WERI-Rb-1 (cell line): ENCODE measurements around the gene TKFC.

Source experiments
- DNase-seq: peaks from one replicate; pipeline ENCODE4 v3.0.0-alpha.2; 2020
- H3K27ac ChIP-seq: fragments of 250-450 bp; sonication (Bioruptor Pico); 2 replicates; pipeline ENCODE4 v1.5.1; 2020; ENCODE audit warnings: mild to moderate bottlenecking, moderate library complexity
- H3K27me3 ChIP-seq: fragments of 250-450 bp; sonication (Bioruptor Pico); 2 replicates; pipeline ENCODE4 v1.5.1; 2021; ENCODE audit warnings: mild to moderate bottlenecking, low read depth, moderate library complexity; ENCODE audit not compliant: insufficient read depth, severe bottlenecking
- H3K36me3 ChIP-seq: fragments of 250-450 bp; sonication (Bioruptor Pico); 2 replicates; pipeline ENCODE4 v1.5.1; 2020; ENCODE audit warnings: mild to moderate bottlenecking, moderate library complexity
- H3K4me3 ChIP-seq: 2 replicates; pipeline ENCODE4 v1.5.1; 2011; ENCODE audit warnings: low read depth, mild to moderate bottlenecking, control low read depth, low read length
- H3K9me3 ChIP-seq: fragments of 250-450 bp; sonication (Bioruptor Pico); 2 replicates; pipeline ENCODE4 v1.5.1; 2021; ENCODE audit warnings: mild to moderate bottlenecking, moderate library complexity; ENCODE audit not compliant: severe bottlenecking
- TF ChIP-seq, protein P1 (sequence below): IDR thresholded peaks from 2 replicates; pipeline ENCODE4 v1.5.1; 2011; ENCODE audit warnings: low read depth, mild to moderate bottlenecking, control low read depth, inconsistent platforms, low read length

Gene TKFC

DNA sequence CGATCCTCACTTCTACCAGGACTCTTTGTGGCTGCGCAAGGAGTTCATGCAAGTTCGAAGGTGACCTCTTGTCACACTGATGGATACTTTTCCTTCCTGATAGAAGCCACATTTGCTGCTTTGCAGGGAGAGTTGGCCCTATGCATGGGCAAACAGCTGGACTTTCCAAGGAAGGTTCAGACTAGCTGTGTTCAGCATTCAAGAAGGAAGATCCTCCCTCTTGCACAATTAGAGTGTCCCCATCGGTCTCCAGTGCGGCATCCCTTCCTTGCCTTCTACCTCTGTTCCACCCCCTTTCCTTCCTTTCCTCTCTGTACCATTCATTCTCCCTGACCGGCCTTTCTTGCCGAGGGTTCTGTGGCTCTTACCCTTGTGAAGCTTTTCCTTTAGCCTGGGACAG lies 35.6 kb downstream of the TKFC start:
- Histone ChIP-seq H3K27ac (no peak overlapping the region), H3K27me3 (no peaks in the 10 kb centered on the region), H3K36me3 (peaks cover 90% of the 10 kb centered on the region), H3K9me3 (peaks cover 13% of the 10 kb centered on the region), H3K4me3 (no peak overlapping the region)
- TF ChIP-seq, protein P1, sequence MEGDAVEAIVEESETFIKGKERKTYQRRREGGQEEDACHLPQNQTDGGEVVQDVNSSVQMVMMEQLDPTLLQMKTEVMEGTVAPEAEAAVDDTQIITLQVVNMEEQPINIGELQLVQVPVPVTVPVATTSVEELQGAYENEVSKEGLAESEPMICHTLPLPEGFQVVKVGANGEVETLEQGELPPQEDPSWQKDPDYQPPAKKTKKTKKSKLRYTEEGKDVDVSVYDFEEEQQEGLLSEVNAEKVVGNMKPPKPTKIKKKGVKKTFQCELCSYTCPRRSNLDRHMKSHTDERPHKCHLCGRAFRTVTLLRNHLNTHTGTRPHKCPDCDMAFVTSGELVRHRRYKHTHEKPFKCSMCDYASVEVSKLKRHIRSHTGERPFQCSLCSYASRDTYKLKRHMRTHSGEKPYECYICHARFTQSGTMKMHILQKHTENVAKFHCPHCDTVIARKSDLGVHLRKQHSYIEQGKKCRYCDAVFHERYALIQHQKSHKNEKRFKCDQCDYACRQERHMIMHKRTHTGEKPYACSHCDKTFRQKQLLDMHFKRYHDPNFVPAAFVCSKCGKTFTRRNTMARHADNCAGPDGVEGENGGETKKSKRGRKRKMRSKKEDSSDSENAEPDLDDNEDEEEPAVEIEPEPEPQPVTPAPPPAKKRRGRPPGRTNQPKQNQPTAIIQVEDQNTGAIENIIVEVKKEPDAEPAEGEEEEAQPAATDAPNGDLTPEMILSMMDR: no peak
- DNase-seq: no peak

DNA sequence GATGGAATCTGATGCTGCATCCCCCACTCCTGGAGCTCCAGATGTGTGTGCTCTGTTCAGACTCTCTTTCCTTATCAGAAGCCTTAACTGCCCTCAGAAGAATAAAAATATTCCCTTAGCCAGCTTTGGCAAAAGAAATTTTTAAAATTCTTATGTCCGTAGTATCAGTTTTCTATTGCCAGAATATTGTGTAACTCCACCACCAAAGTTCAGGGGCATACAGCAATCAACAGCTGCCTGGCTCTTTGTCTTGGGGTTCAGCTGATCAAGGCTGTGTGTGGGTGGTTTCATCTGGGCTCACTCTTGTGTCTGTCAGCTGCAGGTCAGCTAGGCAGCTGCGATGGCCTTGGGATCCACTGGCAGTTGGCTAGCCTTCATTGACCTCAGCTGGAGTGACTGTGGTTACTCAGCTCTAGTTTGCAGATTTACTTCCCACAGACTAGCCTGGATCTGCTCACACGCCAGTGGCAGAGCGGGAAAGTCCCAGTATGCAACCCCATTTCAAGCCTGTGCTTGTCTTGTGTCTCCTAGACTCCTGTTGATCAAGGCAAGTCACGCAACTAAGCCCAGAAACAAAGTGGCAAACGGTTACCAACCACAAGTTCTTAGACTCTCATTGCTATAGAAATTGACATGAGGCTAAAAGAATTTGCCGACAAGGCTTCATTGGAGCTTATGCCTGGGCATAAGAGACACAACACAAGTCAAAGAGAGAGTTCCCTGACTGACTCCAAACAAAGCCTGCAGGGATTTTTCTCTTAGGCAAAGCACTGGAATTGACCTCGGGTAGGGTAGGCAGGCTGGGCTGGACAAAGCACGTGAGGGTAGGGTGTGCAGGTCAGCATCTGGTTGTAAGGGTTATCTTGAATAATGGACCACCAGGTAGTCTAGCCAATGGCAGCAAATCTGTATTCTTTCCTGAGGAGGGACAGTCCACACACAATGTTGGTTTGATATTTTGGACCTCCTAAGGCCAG lies 36.6 kb downstream of the TKFC start:
- no peak for DNase-seq
- H3K4me3 ChIP-seq: no peak overlapping the region
- no peaks in the 10 kb centered on the region for H3K27me3 ChIP-seq
- peaks cover 88% of the 10 kb centered on the region for H3K36me3 ChIP-seq
- H3K27ac ChIP-seq: no peak overlapping the region
- TF ChIP-seq, protein P1: no peak
- H3K9me3 ChIP-seq: peaks cover 15% of the 10 kb centered on the region

DNA sequence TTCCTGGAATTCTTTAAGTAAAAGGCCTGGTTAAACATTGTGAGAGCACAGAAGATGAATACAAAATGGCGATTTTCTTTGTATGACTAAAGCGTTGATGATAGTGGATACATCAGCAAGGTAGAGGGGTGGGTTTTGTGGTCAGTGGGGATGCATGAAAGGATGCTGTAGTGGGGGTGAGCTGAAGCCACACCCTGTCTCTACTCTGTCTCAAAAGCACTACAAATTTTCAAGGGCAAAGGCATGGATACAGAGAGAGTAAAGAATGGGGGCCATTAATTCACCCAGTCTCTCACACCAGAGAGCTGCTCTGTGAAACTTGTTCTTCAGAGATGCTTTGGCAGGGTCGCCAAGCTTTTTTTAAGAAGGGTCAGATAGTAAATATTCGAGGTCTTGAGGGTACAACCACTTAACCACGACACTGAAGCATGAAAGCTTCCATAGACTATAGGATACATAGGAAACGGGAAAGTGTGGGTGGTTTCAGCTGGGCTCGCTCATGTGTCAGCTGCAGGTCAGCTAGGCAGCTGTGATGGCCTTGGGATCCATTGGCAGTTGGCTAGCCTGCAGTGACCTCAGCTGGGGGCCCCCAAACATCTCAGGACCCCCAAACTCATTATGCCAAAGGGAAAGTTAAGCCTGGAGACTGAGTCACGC lies 37.4 kb downstream of the TKFC start:
- no peak overlapping the region for H3K4me3 ChIP-seq
- TF ChIP-seq, protein P1: no peak
- DNase-seq: no peak
- no peak overlapping the region for H3K27ac ChIP-seq
- H3K27me3 ChIP-seq: no peaks in the 10 kb centered on the region
- peaks cover 84% of the 10 kb centered on the region for H3K36me3 ChIP-seq
- H3K9me3 ChIP-seq: peaks cover 16% of the 10 kb centered on the region

DNA sequence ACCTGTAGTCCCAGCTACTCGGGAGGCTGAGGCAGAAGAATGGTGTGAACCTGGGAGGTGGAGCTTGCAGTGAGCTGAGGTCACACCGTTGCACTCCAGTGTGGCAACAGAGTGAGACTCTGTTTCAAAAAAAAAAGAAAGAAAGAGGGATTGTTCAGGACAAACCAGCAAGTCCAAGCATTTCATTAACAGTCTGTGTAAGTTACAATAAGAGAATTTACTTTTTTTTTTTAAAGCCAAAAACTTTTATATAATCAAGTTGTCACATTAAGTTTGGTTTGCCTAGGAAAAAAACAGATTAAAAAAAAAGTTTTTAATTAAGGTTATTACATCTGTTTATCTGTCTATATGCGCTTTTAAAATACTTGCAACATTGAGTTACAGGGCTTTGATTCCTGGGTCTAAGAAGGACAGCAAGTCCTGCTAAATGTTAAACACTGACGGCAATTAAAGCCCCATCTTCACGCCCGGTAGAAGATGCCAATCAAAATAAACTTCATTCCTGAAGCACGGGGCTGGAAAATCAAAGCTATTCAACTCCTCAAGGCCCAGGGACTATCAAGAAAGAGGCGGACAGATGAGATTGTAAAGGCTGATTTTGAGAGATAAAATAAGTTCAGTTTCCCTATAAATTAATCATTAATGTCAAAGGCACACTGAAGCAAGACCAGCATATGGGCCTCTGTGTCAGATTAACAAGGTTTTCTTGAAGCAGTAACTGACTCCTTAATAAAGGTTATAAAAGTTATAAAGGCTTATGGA lies 39.8 kb downstream of the TKFC start:
- TF ChIP-seq, protein P1: no peak
- no peak for DNase-seq
- Histone ChIP-seq H3K9me3 (peaks cover 16% of the 10 kb centered on the region), H3K4me3 (no peak overlapping the region), H3K27me3 (no peaks in the 10 kb centered on the region), H3K27ac (no peak overlapping the region), H3K36me3 (peaks cover 67% of the 10 kb centered on the region)

DNA sequence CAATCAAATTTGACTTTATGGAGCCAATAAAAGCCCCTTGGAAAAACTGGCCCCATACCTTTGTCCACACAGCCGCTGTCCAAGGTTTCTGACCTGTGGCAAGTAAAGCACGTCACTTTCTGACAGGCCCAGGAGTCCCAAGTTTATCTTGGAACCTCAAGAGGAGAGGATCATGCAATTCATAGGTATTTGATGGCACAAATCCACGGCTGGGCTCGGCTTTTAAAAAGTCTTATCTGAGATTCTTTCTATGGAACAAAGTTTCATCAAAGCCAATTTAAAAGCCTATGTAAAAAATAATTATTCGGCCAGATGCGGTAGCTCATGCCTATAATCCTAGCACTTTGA lies 42.7 kb downstream of the TKFC start:
- Histone ChIP-seq H3K9me3 (peaks cover 16% of the 10 kb centered on the region), H3K27ac (no peak overlapping the region), H3K36me3 (peaks cover 38% of the 10 kb centered on the region), H3K4me3 (no peak overlapping the region), H3K27me3 (no peaks in the 10 kb centered on the region)
- no peak for DNase-seq
- TF ChIP-seq, protein P1: no peak
